Measurements from ENCODE around the gene PDE4A.

GRCh38 chr19:10514211-10515145, 94.1 kb downstream of the PDE4A start:
- TF ChIP-seq CTCF (IDR thresholded peaks at IDR 0.05), result no peak
- TF ChIP-seq POLR2A (IDR thresholded peaks at IDR 0.05), result no peak

Data from adrenal gland (tissue), 5 donors.